NCI-H2081 treated with DMSO at 0.1 percent for 48 hours (cell line): ENCODE measurements around the gene NFX1.
"Not testable (repeated sequence)": the region's sequence is repeated elsewhere in the genome, so short reads cannot be mapped to it uniquely, and the experiment has no call there.

Experiments used
- DNase-seq: peaks from one replicate; lab custom pipeline; 2025; lab: John Stamatoyannopoulos, UW

Gene NFX1

GRCh38 chr9:33364127-33364526, 73.8 kb downstream of the NFX1 start:
- DNase-seq, result no peak

GRCh38 chr9:33364814-33365213, 74.5 kb downstream of the NFX1 start:
- DNase-seq, result not testable (repeated sequence)

GRCh38 chr9:33366979-33367480, 76.7 kb downstream of the NFX1 start:
- no peak for DNase-seq

- no peak for DNase-seq
Measured at GRCh38 chr9:33372900-33373299, 82.6 kb downstream of the NFX1 start.

GRCh38 chr9:33374190-33374589, 83.9 kb downstream of the NFX1 start:
- DNase-seq, result no peak

- DNase-seq, result no peak
Measured at GRCh38 chr9:33374634-33375237, 84.4 kb downstream of the NFX1 start.

GRCh38 chr9:33375238-33375840, 85.0 kb downstream of the NFX1 start:
- DNase-seq, result no peak

- no peak for DNase-seq
Measured at GRCh38 chr9:33375841-33376321, 85.6 kb downstream of the NFX1 start.

GRCh38 chr9:33377089-33377715, 86.9 kb downstream of the NFX1 start:
- no peak for DNase-seq

GRCh38 chr9:33378121-33378795, 87.9 kb downstream of the NFX1 start:
- DNase-seq, result no peak

- DNase-seq, result no peak
Measured at GRCh38 chr9:33379666-33380389, 89.5 kb downstream of the NFX1 start.

GRCh38 chr9:33380390-33381094, 90.2 kb downstream of the NFX1 start:
- no peak for DNase-seq

- DNase-seq, result no peak
Measured at GRCh38 chr9:33381231-33381791, 91.0 kb downstream of the NFX1 start.

GRCh38 chr9:33382397-33382796, 92.1 kb downstream of the NFX1 start:
- not testable (repeated sequence) for DNase-seq

- not testable (repeated sequence) for DNase-seq
Measured at GRCh38 chr9:33383396-33383795, 93.1 kb downstream of the NFX1 start.

GRCh38 chr9:33385536-33385935, 95.2 kb downstream of the NFX1 start:
- not testable (repeated sequence) for DNase-seq

- not testable (repeated sequence) for DNase-seq
Measured at GRCh38 chr9:33385979-33386640, 95.8 kb downstream of the NFX1 start.

- DNase-seq, result not testable (repeated sequence)
Measured at GRCh38 chr9:33386641-33386996, 96.3 kb downstream of the NFX1 start.

GRCh38 chr9:33386998-33387397, 96.7 kb downstream of the NFX1 start:
- DNase-seq, result not testable (repeated sequence)
